GM21723 (cell line): ENCODE results near the gene RBM47.

Experiments used
- ATAC-seq: cut with Tn5 transposase; IDR thresholded peaks from one replicate; pipeline ENCODE4 v1.9.1; 2021; ENCODE audit warnings: mild to moderate bottlenecking, moderate library complexity; ENCODE audit not compliant: unreplicated experiment

The RBM47 gene

GRCh38 chr4:40380647-40381046 lies 249.0 kb downstream of the RBM47 start:
- no peak for ATAC-seq

GRCh38 chr4:40379248-40379647 lies 250.4 kb downstream of the RBM47 start:
- no peak for ATAC-seq

GRCh38 chr4:40378619-40379018 lies 251.0 kb downstream of the RBM47 start:
- no peak for ATAC-seq

- ATAC-seq = no peak
Observed at GRCh38 chr4:40377512-40378365, 251.9 kb downstream of the RBM47 start.

GRCh38 chr4:40375620-40376019 lies 254.0 kb downstream of the RBM47 start:
- ATAC-seq = no peak

GRCh38 chr4:40375095-40375494 lies 254.6 kb downstream of the RBM47 start:
- no peak for ATAC-seq

- ATAC-seq = no peak
Observed at GRCh38 chr4:40373636-40374035, 256.0 kb downstream of the RBM47 start.
